Left lobe of liver (tissue), 2 donors: ENCODE measurements around the gene KHDRBS2. TPM values are rescaled to one million over a fixed set of nuclear protein-coding genes. Genes with fewer than 3 reads are reported as not detected.

Source experiments
- ATAC-seq: fragments of 200-7000 bp; cut with Tn5 transposase; one replicate; pipeline ENCODE4 v1.9.1; 2020; ENCODE audit warnings: mild to moderate bottlenecking, moderate library complexity
- DNase-seq: peaks from one replicate; pipeline ENCODE4 v3.0.0-alpha.2; 2020; ENCODE audit warnings: low spot score
- total RNA-seq: library from RNA; stranded (reverse); gene quantifications from one replicate; pipeline ENCODE4 v1.2.1, GENCODE V29; 2021
- donor health status: DM: no; HTN: no; CAD: no; lungs with moderate emphysema.
- donor health status: DM: no; HTN: yes; CAD: no.

The KHDRBS2 gene
- total RNA-seq, result not detected

DNA sequence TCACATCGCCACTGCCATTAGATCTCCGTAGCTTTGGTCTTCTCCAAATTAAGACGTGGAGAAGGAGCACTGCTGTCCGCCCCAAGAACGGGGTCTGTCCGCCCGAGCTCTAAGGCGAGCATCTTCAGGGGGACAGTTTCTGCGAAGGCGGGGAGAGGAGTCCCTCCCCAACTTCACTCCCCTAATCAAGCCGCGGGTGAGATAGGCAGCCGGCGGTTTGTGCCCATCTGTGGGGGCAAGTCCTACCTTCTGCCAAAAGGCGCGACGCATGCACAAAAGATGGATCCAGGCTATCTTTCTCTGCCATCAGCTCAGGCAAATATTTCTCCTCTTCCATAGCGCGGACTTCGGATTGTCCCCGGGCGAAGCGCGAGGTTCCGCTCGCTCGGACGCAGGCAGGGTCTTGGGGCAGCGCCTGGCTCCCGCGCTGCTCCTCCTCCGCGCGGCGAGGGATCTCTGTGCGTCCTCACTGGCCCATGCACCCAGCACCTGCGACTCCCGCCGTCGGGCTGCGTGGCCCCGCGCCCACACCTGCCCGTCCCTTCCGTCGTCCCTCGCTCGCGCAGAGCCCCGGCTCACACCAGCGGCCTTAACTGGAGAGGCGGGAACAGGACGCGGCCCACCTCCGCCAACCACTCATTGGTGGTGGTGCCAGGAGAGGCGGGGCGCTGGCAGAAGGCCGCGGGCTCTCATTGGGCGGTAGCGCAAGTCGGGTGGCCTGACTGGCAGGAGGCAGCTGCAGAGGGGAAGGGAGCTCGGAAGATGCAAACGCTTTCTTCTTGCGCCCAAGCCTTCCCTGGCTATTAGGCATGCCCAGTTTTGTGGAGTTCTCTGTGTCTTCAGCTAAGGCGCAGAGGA lies at the start of gene KHDRBS2:
KHDRBS2 (minus strand) TSS at position 614 of the 858 bp plus-strand sequence.
- peak; percentile 68 for DNase-seq
- ATAC-seq, result peak; percentile 96

DNA sequence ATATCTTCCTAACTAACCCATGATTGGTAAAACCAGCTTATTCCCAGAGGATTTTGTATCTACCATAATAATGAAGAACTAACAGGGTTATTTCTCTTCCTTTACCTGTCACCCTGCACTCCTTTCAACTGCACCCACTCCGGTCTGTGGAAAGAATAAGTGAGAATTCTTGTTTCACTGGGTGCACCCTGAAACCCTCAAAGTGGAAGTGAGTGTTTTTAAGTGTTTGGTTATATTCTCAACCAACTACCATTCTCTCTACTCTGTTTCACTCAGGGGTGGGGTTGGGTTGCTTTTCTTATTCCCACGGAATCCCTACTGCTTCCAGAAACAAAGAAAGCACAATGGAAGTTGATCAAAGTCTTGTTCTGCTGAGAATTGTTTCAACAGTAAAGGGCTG lies 42.6 kb upstream of the KHDRBS2 start:
- ATAC-seq (no peak), DNase-seq (no peak)

DNA sequence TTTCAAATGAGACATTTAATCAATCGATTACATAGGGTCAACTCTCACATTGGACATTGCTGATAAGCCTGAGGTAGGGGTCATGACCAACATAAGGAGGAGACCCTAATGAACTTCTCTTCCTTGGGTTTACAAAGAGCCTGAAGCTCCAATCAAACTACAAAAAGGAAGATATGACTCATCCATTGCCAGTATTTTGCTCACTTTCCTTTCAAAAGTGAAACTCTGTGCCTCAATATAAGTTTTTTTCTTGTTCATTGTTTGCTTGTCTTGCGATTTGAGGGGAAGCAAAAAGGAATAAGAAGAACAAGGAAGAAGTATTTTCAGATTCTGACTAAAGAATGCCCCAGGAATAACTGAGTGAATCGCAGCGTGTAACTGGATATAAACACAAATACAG lies 38.8 kb upstream of the KHDRBS2 start:
- DNase-seq (no peak), ATAC-seq (no peak)

DNA sequence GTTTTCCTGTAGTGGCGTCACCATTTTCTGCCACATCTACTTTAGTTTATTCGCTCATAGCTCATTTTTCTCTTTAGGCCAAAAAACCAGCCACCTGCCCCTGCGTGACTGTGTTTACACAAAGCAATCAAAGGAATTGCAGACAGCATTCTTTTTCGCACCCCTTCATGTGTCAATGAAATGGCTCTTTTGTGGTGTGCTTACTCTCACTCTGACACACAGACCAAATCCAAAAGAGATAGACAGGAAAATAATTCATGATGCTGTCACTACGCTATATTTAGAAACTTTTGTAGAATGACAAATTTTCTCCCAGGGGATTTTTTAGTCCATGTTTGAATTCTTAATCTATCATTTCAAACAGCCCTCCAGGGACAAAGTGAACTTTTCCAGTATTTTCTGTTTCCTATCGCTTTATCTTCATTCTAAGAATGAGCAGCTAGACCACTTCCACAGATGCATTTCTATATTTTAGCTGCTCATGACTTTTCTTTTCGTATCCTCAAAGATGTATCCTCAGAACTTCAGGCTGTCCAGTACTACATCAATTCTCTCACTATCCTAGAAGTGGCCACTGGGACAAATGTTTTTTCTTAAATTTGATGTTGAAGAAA lies 37.9 kb upstream of the KHDRBS2 start:
- DNase-seq (no peak), ATAC-seq (no peak)

DNA sequence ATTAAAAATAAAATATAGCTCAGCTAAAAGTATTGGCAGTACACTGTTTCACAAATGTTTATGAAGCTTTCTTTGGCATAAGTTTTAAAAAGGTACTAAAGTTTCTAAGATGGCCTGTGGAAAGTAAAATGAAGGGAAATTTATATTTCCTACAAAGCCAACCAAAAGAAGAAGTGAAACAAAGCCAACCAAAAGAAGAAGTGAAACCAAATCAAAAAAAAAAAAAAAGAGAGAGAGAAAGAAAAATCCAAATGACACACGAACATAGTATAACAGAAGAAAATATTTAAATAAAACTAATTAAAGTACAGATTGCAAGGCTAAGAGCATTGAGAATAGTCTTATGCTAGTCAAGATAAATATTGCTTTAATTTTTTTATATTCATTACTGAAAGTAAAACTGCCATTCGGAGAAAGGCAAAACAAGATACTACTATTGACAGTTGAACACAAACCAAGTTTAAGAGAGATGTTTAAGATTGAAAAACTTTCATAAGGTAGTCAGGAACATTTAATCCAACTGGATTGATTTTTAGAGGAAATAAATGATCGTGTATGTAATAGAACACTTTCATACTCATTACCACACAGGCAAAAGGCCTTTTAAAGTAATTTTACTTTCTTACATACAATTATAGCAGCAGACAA lies 12.8 kb upstream of the KHDRBS2 start:
- ATAC-seq, result no peak
- no peak for DNase-seq

DNA sequence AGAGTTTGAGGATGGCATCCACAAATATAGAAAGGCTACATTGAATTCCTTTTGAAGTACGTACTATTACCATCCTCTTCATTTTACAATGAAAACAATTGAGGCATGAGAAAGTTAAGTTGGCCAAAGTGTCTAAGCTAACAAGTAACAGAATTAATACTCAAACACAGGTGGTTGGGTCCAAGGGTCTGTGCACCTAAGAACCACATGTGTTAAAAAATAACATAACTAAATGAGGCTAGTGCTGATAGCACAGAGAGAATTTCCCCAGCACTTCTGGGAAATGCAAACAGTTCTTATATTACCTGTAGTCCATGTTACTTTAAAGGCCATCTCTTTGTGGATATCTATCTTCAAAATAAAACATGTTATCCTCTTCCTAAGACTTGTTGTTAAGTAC lies 10.5 kb upstream of the KHDRBS2 start:
- DNase-seq, result no peak
- ATAC-seq, result no peak

DNA sequence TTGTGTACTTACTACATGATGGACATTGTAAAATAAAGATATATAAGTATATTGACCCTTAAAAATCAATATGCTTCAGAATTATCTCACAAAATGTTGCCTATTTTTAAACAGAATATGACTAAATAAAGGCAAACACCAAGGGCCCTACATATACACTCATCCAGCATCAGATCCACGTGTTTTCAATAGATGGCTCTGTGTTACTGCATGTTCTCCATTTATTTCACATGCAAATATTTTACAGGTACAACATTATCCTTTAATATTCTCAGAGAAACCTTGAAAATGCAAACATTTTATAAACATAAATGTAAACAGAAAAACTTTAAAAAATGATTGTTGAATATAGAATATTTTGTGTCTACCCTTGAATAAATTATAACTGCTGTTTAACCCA lies 2.9 kb upstream of the KHDRBS2 start:
- ATAC-seq (no peak), DNase-seq (no peak)

DNA sequence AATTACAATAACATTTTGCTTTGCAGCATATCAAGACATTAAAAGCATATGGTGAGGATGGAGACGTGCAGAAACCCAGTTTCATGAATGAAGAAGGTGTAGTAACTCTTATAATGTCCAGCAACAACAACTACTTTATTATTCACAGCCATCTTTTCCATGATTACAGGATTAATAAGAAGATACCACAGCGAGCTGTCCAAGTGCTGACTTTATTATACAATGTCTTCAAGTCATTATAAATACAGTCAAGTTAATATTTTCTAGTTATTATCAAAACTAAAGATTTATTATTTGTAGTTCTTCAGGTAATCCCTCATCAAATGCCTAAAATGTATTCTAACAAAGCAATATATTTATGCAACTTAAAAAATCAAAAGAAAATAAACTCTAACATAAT lies 2.5 kb upstream of the KHDRBS2 start:
- DNase-seq, result no peak

DNA sequence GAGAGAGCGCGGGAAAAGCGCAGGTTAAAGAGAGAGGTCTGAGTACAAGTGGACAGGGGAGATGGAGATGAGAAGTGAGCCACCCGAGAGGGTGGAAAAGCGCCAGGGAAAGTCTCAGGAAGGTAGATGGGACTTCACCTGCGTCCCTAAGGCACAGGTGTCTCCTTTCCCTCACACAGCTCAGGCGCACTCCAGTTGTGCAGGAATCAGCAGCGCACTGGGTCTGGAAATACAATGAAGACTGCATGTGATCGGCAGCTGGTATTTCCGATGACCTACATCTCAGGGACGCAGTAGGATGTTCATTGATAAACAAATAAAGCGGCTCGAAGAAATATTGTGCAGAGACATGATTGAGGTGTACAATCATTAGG lies 432 bp upstream of the KHDRBS2 start:
- no peak for ATAC-seq
- no peak for DNase-seq

More for the DNA sequence above, 2.5 kb upstream of the KHDRBS2 start:
- ATAC-seq, result no peak

DNA sequence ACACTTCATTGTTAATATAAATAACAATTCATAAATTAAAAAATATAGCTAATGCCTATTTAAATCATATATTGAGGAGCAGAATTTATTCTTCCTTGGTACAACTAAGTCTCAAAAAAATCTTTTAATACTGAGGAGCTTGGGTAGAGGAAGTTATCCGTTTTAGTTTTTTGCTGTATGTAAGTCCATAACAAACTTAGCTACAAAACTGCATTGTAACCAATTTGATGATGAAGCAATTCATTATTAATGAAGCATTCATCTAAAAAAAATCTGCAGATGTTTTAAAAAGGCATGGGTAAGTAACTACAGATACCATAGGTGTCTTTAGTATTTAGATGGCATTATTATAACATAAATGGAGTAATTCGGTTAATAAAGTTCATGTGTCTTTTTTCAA lies 1.3 kb downstream of the KHDRBS2 start:
- ATAC-seq (no peak), DNase-seq (no peak)

DNA sequence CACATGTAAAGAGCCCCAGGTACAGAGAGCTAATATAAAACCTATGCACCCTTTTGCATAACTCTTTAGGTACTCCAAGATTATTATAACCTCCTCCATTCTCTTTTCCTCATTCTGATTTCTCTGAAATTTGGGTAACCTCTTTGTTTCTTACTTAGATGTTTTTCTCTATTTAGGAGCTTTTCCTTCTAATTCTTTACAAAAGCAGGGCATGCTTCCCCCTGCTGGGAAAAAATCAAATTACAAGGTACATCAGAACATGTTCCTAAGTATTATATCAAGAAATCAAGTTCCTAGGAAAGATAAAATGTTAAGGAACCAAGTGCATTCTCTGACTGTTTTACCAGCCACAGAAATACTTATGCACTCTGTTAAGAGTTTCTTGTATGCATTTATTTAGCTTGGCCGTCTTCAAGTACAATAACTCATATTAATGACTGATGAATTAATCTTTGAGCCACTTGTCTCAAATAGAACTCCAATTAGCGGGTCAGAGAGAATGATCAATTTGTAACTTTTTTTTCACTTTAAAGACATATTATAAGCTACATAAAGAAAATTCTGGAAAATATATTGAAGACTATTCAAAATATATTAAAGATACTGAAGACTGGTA lies 2.1 kb downstream of the KHDRBS2 start:
- DNase-seq, result no peak
- ATAC-seq, result peak; percentile 59

DNA sequence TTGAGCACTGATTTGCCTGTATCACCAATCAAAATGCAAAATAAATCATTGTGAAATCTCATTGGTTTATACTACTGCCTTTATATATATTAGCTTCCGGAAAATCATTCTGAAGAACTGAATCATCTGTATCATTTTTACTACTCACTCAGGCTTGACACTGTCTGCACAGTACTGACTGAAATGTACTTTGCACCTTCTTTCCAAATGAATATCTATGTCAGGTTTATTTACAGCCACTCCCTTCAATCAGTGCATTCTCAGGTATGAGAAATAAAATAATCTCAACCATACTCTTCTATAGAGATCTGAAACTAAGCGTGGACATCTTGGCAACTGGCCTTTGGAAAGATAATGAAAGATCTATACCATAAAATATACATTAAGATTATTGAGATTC lies 2.7 kb downstream of the KHDRBS2 start:
- no peak for DNase-seq

DNA sequence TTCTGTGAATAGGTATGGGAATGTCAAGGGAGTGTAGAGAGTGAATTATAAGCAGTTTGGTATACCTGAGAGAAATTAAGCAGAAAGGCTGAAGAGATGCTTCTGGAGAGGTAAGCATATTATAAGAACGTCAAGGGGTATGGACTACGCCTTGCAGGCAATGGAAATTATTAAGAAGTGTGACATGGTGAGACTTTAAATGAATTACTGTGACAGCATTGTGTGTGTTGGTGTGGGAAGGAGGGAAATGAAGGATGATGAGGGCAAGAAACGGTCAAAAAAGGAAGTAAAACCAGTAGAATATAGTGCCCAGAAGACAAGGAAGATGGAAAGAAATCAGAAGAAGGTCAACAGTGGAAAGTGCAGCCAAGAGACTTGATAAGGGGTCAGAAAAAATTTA lies 5.9 kb downstream of the KHDRBS2 start:
- ATAC-seq (no peak), DNase-seq (no peak)

More for the DNA sequence above, 2.7 kb downstream of the KHDRBS2 start:
- ATAC-seq, result no peak

DNA sequence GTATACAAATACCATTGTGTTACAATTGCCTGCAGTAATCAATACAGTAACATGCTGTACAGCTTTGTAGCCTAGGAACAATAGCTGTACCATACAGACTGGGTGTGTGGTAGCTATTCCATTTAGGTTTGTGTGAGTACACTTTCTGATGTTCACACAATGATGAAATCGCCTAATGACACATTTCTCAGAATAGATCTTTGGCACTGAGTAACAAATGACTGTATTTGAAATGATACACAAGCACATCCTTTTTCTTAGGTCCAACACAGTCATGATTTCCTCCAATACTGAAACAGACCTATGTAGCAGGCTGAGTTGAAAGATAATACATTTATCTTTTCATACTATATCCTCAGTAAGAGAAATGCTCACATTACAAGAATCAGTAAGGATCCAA lies 13.9 kb downstream of the KHDRBS2 start:
- no peak for DNase-seq
- ATAC-seq, result no peak

DNA sequence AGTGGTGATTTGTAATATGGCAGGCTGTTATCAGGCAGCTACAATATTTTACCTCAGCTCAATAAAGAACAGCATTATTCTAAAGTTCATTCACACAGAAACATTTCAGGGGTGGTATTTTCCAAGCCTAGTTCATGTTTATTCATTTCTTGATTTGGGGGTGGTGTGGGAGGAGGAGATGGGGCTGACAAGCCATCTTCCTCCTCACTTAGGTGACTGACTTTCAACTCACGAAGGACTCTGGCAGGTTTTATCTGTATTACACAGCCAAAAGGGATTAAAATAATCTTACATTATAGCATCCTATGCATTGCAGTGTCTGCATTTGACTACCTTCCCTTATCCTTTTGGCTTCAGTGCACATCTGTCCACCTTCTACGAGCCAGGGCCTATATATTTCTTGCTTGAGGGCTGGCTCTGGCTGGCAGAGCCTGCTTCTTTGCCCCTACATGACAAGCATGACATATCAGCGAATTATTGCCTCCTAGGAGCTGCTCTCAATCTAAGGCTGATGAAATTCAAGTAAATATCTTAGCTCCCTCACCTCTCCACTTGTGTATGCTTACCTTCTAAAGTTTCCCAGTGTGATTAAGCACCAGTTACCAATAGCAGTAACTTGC lies 20.0 kb downstream of the KHDRBS2 start:
- DNase-seq, result no peak
- no peak for ATAC-seq

DNA sequence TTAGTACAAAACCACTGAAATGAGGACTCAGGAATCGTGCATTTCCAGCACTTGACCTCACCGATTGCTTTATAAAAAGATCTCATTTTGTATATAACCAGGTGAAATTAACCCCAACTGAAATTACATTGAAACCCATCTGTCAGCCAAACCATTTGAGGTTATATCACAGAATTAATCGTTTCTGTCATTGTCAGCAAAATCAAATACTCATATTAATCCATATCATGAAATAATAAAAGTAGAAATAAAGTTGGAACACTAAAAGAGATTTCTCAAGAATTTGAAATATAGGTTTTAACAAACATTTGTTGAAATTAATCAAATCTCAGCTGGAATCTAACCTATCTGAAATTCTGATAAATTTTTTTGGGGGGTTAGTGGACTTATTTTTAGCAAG lies 23.7 kb downstream of the KHDRBS2 start:
- no peak for ATAC-seq

DNA sequence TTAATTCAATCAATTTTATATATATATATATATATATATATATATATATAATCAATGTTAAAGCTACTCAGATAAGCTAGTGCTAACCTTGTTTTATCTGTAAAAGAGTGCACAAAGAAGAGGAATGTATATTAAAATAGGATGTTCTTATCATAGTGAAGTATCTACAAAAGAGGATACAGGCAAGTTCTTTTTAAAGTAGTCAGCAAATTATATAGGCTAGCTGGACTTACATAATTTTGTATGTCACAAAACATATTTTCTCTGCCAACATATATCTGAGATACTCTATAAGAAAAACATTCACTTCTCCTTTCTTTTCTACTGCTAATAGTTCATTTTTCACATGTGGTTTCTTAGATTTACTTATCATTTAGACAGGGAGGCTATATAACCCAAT lies 39.9 kb downstream of the KHDRBS2 start:
- no peak for ATAC-seq
- no peak for DNase-seq

More for the DNA sequence above, 23.7 kb downstream of the KHDRBS2 start:
- DNase-seq, result no peak

DNA sequence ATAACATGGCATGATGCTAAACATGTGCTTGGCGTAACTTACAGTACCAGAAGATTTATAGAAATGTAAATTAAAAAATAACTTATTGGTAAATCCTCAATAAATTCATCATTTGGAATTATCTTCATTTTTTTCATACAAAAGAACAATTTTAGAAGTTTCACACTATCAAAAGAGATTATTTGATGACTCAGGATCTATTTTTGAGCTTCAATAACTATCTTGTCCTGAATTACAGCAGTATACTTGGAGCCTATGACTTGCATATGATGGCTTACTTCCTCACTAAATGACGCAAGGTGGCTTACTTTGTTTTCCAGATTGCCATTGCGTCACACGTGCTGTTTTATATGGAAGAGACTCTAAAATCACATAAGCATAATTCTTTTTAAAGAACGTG lies 49.2 kb downstream of the KHDRBS2 start:
- DNase-seq (no peak), ATAC-seq (no peak)

DNA sequence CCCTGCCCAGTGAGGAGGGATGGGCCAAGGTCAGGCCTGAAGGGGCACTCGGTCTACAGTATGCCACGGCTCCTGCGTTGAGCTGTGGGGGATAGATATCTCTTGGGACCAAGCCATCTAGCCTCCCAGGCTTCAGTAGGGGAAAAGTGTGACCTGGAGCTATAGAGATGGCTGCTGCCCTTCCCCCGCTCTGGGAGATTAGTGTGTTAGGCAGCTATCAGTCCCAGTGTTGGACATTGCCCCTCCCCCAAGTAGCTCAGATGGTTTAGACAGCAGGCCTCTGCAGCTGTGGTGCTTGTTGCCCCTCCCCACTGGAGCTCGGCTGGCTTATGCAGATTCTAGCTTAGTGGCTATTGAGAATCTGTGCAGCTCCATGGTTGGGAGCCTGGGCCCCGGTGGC lies 56.8 kb downstream of the KHDRBS2 start:
- ATAC-seq (no peak), DNase-seq (no peak)

DNA sequence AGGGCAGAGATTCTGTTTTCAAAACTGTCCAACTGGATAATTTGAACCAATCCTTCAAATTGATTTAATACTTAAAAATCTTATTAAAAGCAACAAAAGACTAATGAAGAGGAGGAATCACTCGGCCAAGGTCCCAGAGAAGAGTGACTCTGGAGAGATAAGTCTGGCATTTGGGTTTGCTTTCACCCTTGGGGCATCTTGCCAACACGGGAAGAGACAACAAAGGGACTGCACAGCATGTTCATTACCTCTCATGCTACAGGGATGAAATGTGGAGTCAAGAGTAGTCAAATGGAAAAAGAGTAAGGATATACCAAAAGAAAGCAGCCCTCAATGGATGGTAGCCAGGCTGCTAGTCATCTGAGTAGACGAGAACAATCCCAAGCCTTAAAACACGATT lies 68.2 kb downstream of the KHDRBS2 start:
- ATAC-seq (no peak), DNase-seq (no peak)

DNA sequence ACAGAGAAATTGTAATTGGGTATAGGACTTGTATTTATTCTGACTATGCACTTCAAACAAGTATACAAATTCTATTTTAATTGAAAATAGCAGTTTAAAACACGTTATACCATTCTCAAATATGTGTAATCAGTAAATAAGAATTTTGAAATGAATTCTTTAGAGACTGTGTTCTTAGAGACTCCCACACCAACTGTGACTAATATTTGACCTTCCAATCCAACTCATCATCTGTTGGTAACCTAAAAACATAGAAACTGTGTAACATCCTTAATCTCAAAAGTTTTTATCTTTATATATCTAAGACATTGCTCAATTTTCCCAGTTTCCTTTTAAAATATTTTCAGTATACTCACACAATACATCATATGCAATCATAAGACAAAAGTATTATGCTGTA lies 83.9 kb downstream of the KHDRBS2 start:
- ATAC-seq (no peak), DNase-seq (no peak)
